HG02763 (cell line): ENCODE results near the gene ACSS1.
A peak's percentile ranks its signal among the peaks of the same experiment; 100 is the strongest.

ENCODE experiments used
- ATAC-seq: cut with Tn5 transposase; IDR thresholded peaks from one replicate; pipeline ENCODE4 v1.9.1; 2021; ENCODE audit warnings: mild to moderate bottlenecking, moderate library complexity; ENCODE audit not compliant: unreplicated experiment

The ACSS1 gene

GRCh38 chr20:25061103-25061799 lies 3.3 kb upstream of the ACSS1 start:
- no peak for ATAC-seq

- ATAC-seq, result no peak
Measured at GRCh38 chr20:25059866-25060465, 2.0 kb upstream of the ACSS1 start.

- no peak for ATAC-seq
Measured at GRCh38 chr20:25058847-25059810, 1.2 kb upstream of the ACSS1 start.

- ATAC-seq, result peak; percentile 35
Measured at GRCh38 chr20:25057234-25058050, 497 bp downstream of the ACSS1 start.

GRCh38 chr20:25056690-25057233 lies 1.2 kb downstream of the ACSS1 start:
- no peak for ATAC-seq

GRCh38 chr20:25055711-25056495 lies 2.0 kb downstream of the ACSS1 start:
- no peak for ATAC-seq

GRCh38 chr20:25054995-25055629 lies 2.8 kb downstream of the ACSS1 start:
- no peak for ATAC-seq

GRCh38 chr20:25054096-25054820 lies 3.7 kb downstream of the ACSS1 start:
- no peak for ATAC-seq

GRCh38 chr20:25053255-25054031 lies 4.5 kb downstream of the ACSS1 start:
- no peak for ATAC-seq

- ATAC-seq, result no peak
Measured at GRCh38 chr20:25052255-25053194, 5.4 kb downstream of the ACSS1 start.

- no peak for ATAC-seq
Measured at GRCh38 chr20:25051386-25052155, 6.4 kb downstream of the ACSS1 start.

GRCh38 chr20:25050501-25051350 lies 7.2 kb downstream of the ACSS1 start:
- ATAC-seq, result no peak

- no peak for ATAC-seq
Measured at GRCh38 chr20:25050082-25050481, 7.9 kb downstream of the ACSS1 start.

- ATAC-seq, result no peak
Measured at GRCh38 chr20:25049261-25050060, 8.5 kb downstream of the ACSS1 start.
